ENCODE data around the gene CACNA1C. TPM values are rescaled to one million over a fixed set of nuclear protein-coding genes. Genes with fewer than 3 reads are reported as not detected.

The CACNA1C gene
- total RNA-seq, 1 experiment from 2014 or later: 3.7 TPM

- BruUV-seq (replicated peaks): no TSS peak
- CTCF ChIA-PET: no interaction called here
- Histone ChIP-seq H3K27me3 (replicated peaks; ENCODE audit: insufficient read depth, low read depth, low read length, poor library complexity) (no peaks in the 10 kb centered on the region), H3K36me3 (ENCODE audit: insufficient read depth, low read length, poor library complexity, severe bottlenecking) (no peaks in the 10 kb centered on the region), H3K9me3 (ENCODE audit: low read depth, low read length, poor library complexity, severe bottlenecking) (no peaks in the 10 kb centered on the region), H3K27ac (ENCODE audit: low read depth, low read length, poor library complexity, severe bottlenecking) (no peak overlapping the region), H3K4me1 (ENCODE audit: insufficient read depth, low read length, poor library complexity, severe bottlenecking) (peaks cover 10% of the 10 kb centered on the region), H3K4me3 (ENCODE audit: low read depth, low read length, poor library complexity, severe bottlenecking) (no peak overlapping the region)
- no peak for DNase-seq (ENCODE audit: low spot score)
- intact Hi-C loops (cut with micrococcal nuclease; ENCODE audit: unreplicated experiment): no loop called here
- POLR2A ChIA-PET (ENCODE audit: low non-redundant PET): no interaction called here
- TF ChIP-seq EZH2 (IDR thresholded peaks at IDR 0.05; ENCODE audit: borderline replicate concordance, low read depth, low read length, poor library complexity, severe bottlenecking) (no peak), CTCF (conservative IDR thresholded peaks at IDR 0.05; ENCODE audit: low read depth, low read length) (no peak)
These were observed 187.6 kb downstream of the CACNA1C start for GRCh38 chr12:2240390-2240789.

- intact Hi-C loops (cut with micrococcal nuclease; ENCODE audit: unreplicated experiment): no loop called here
- CTCF ChIA-PET: no interaction called here
- Histone ChIP-seq H3K36me3 (ENCODE audit: insufficient read depth, low read length, poor library complexity, severe bottlenecking) (no peaks in the 10 kb centered on the region), H3K27me3 (replicated peaks; ENCODE audit: insufficient read depth, low read depth, low read length, poor library complexity) (no peaks in the 10 kb centered on the region), H3K9me3 (ENCODE audit: low read depth, low read length, poor library complexity, severe bottlenecking) (no peaks in the 10 kb centered on the region), H3K4me3 (ENCODE audit: low read depth, low read length, poor library complexity, severe bottlenecking) (no peak overlapping the region), H3K27ac (ENCODE audit: low read depth, low read length, poor library complexity, severe bottlenecking) (no peak overlapping the region), H3K4me1 (ENCODE audit: insufficient read depth, low read length, poor library complexity, severe bottlenecking) (peaks cover 10% of the 10 kb centered on the region)
- TF ChIP-seq CTCF (conservative IDR thresholded peaks at IDR 0.05; ENCODE audit: low read depth, low read length) (no peak), EZH2 (IDR thresholded peaks at IDR 0.05; ENCODE audit: borderline replicate concordance, low read depth, low read length, poor library complexity, severe bottlenecking) (no peak)
- DNase-seq (ENCODE audit: low spot score): no peak
- BruUV-seq (replicated peaks): no TSS peak
- POLR2A ChIA-PET (ENCODE audit: low non-redundant PET): no interaction called here
These were observed 188.2 kb downstream of the CACNA1C start for GRCh38 chr12:2240984-2241383.

- intact Hi-C loops (cut with micrococcal nuclease; ENCODE audit: unreplicated experiment): no loop called here
- Histone ChIP-seq H3K4me3 (ENCODE audit: low read depth, low read length, poor library complexity, severe bottlenecking) (no peak overlapping the region), H3K36me3 (ENCODE audit: insufficient read depth, low read length, poor library complexity, severe bottlenecking) (no peaks in the 10 kb centered on the region), H3K9me3 (ENCODE audit: low read depth, low read length, poor library complexity, severe bottlenecking) (no peaks in the 10 kb centered on the region), H3K27me3 (replicated peaks; ENCODE audit: insufficient read depth, low read depth, low read length, poor library complexity) (no peaks in the 10 kb centered on the region), H3K4me1 (ENCODE audit: insufficient read depth, low read length, poor library complexity, severe bottlenecking) (peaks cover 10% of the 10 kb centered on the region), H3K27ac (ENCODE audit: low read depth, low read length, poor library complexity, severe bottlenecking) (no peak overlapping the region)
- no peak for DNase-seq (ENCODE audit: low spot score)
- no TSS peak for BruUV-seq (replicated peaks)
- TF ChIP-seq EZH2 (IDR thresholded peaks at IDR 0.05; ENCODE audit: borderline replicate concordance, low read depth, low read length, poor library complexity, severe bottlenecking) (no peak), CTCF (conservative IDR thresholded peaks at IDR 0.05; ENCODE audit: low read depth, low read length) (no peak)
- ChIA-PET POLR2A (ENCODE audit: low non-redundant PET) (no interaction called here), CTCF (no interaction called here)
These were observed 189.4 kb downstream of the CACNA1C start for GRCh38 chr12:2242216-2242615.

Data from A673 (cell line).